ENCODE data around the gene SLC12A9. TPM values are rescaled to one million over a fixed set of nuclear protein-coding genes. Genes with fewer than 3 reads are reported as not detected.
"Not testable (repeated sequence)": the region's sequence is repeated elsewhere in the genome, so short reads cannot be mapped to it uniquely, and the experiment has no call there.

The SLC12A9 gene
- total and polyA plus RNA-seq, 3 experiments from 2014 or later: 9.5 to 29.1 (median 24.7) TPM

- not testable (repeated sequence) for H3K9me3 Mint-ChIP-seq; H3K36me3 Mint-ChIP-seq; H3K9me3 ChIP-seq (ENCODE audit: low read length); H3K4me1 ChIP-seq (ENCODE audit: insufficient read depth, low read length); H3K4me3 ChIP-seq (ENCODE audit: low read length); H3K27ac ChIP-seq (ENCODE audit: low read depth, low read length); H3K27ac Mint-ChIP-seq; DNase-seq; H3K4me3 Mint-ChIP-seq; H3K27me3 ChIP-seq (ENCODE audit: insufficient read depth, low read length, poor library complexity, severe bottlenecking); H3K36me3 ChIP-seq (ENCODE audit: insufficient read depth, low read length); H3K4me1 Mint-ChIP-seq
- H3K27me3 Mint-ChIP-seq: peaks cover 14 to 29% of the 10 kb centered on the region in 2 donors
- ChIA-PET CTCF (interaction anchor here (1.2 kb wide), 1 partner anchor 148 kb away, joined by 3 read pairs; no protein-coding TSS in a partner anchor), POLR2A (interaction anchor here (0.6 kb wide), 1 partner anchor 176 kb away, joined by 4 read pairs; no protein-coding TSS in a partner anchor)
Observed at GRCh38 chr7:100910443-100910842, 57.9 kb downstream of the SLC12A9 start.

GRCh38 chr7:100911484-100911883, 59.0 kb downstream of the SLC12A9 start:
- Histone ChIP-seq H3K4me3 (ENCODE audit: low read length) (no peak overlapping the region), H3K4me1 (ENCODE audit: insufficient read depth, low read length) (no peaks in the 10 kb centered on the region), H3K36me3 (ENCODE audit: insufficient read depth, low read length) (no peaks in the 10 kb centered on the region), H3K27ac (ENCODE audit: low read depth, low read length) (no peak overlapping the region), H3K27me3 (ENCODE audit: insufficient read depth, low read length, poor library complexity, severe bottlenecking) (no peaks in the 10 kb centered on the region), H3K9me3 (ENCODE audit: low read length) (no peaks in the 10 kb centered on the region)
- DNase-seq: no peak
- Mint-ChIP-seq H3K27me3 (peaks cover 14 to 32% of the 10 kb centered on the region in 2 donors), H3K4me3 (no peak overlapping the region), H3K4me1 (no peaks in the 10 kb centered on the region), H3K27ac (no peak overlapping the region), H3K9me3 (peaks cover 0 to 5% (median 0%) of the 10 kb centered on the region in 5 donors), H3K36me3 (no peaks in the 10 kb centered on the region)
- ChIA-PET POLR2A (no interaction called here), CTCF (no interaction called here)

- DNase-seq: no peak
- Mint-ChIP-seq H3K27me3 (peaks cover 19 to 44% of the 10 kb centered on the region in 2 donors), H3K4me1 (no peaks in the 10 kb centered on the region), H3K9me3 (no peaks in the 10 kb centered on the region), H3K4me3 (no peak overlapping the region), H3K36me3 (no peaks in the 10 kb centered on the region), H3K27ac (no peak overlapping the region)
- Histone ChIP-seq H3K4me3 (ENCODE audit: low read length) (no peak overlapping the region), H3K27me3 (ENCODE audit: insufficient read depth, low read length, poor library complexity, severe bottlenecking) (no peaks in the 10 kb centered on the region), H3K4me1 (ENCODE audit: insufficient read depth, low read length) (no peaks in the 10 kb centered on the region), H3K27ac (ENCODE audit: low read depth, low read length) (no peak overlapping the region), H3K36me3 (ENCODE audit: insufficient read depth, low read length) (no peaks in the 10 kb centered on the region), H3K9me3 (ENCODE audit: low read length) (no peaks in the 10 kb centered on the region)
- POLR2A ChIA-PET: no interaction called here
- CTCF ChIA-PET: no interaction called here
Observed at GRCh38 chr7:100914208-100914878, 61.8 kb downstream of the SLC12A9 start.

GRCh38 chr7:100914879-100915447, 62.5 kb downstream of the SLC12A9 start:
- no peaks in the 10 kb centered on the region for H3K4me1 Mint-ChIP-seq
- H3K27ac Mint-ChIP-seq: no peak overlapping the region
- H3K4me3 Mint-ChIP-seq: no peak overlapping the region
- Histone ChIP-seq H3K4me1 (ENCODE audit: insufficient read depth, low read length) (no peaks in the 10 kb centered on the region), H3K9me3 (ENCODE audit: low read length) (no peaks in the 10 kb centered on the region), H3K4me3 (ENCODE audit: low read length) (no peak overlapping the region), H3K27me3 (ENCODE audit: insufficient read depth, low read length, poor library complexity, severe bottlenecking) (no peaks in the 10 kb centered on the region), H3K27ac (ENCODE audit: low read depth, low read length) (no peak overlapping the region), H3K36me3 (ENCODE audit: insufficient read depth, low read length) (no peaks in the 10 kb centered on the region)
- ChIA-PET CTCF (no interaction called here), POLR2A (no interaction called here)
- H3K36me3 Mint-ChIP-seq: no peaks in the 10 kb centered on the region
- H3K27me3 Mint-ChIP-seq: peaks cover 18 to 48% of the 10 kb centered on the region in 2 donors
- no peaks in the 10 kb centered on the region for H3K9me3 Mint-ChIP-seq
- no peak for DNase-seq

Other genes with a start within 250 kb of the SLC12A9 start
- gene MOSPD3, start 240.2 kb upstream of the SLC12A9 start, total RNA-seq: 10 to 100 TPM; 16.2 to 16.3 TPM
- 29.7 TPM for gene MOSPD3, start 240.2 kb upstream of the SLC12A9 start, polyA plus RNA-seq
- gene TFR2, start 211.2 kb upstream of the SLC12A9 start, total RNA-seq: 10 to 100 TPM; 14.6 to 17.7 TPM
- gene TFR2, start 211.2 kb upstream of the SLC12A9 start, polyA plus RNA-seq: 2.7 TPM
- gene ACTL6B, start 196.3 kb upstream of the SLC12A9 start, total RNA-seq: not detected
- gene ACTL6B, start 196.3 kb upstream of the SLC12A9 start, polyA plus RNA-seq: not detected
- 100 to 1,000 TPM; 253 to 262 TPM for gene GNB2, start 179.0 kb upstream of the SLC12A9 start, total RNA-seq
- 62.9 TPM for gene GNB2, start 179.0 kb upstream of the SLC12A9 start, polyA plus RNA-seq
- 10 to 100 TPM; 51.4 to 54.7 TPM for gene GIGYF1, start 158.5 kb upstream of the SLC12A9 start, total RNA-seq
- 3.2 TPM for gene GIGYF1, start 158.5 kb upstream of the SLC12A9 start, polyA plus RNA-seq
- gene POP7, start 146.6 kb upstream of the SLC12A9 start, total RNA-seq: 10 to 100 TPM; 79.7 to 83.3 TPM
- 51.7 TPM for gene POP7, start 146.6 kb upstream of the SLC12A9 start, polyA plus RNA-seq
- under 1 TPM in 1 of 2 experiments, not detected in 1; 0.22 TPM for gene EPO, start 132.2 kb upstream of the SLC12A9 start, total RNA-seq
- gene EPO, start 132.2 kb upstream of the SLC12A9 start, polyA plus RNA-seq: not detected
- gene ZAN, start 119.1 kb upstream of the SLC12A9 start, total RNA-seq: not detected
- not detected for gene ZAN, start 119.1 kb upstream of the SLC12A9 start, polyA plus RNA-seq
- 1 to 10 TPM; 2.5 to 2.9 TPM for gene EPHB4, start 25.2 kb upstream of the SLC12A9 start, total RNA-seq
- gene EPHB4, start 25.2 kb upstream of the SLC12A9 start, polyA plus RNA-seq: not detected
- 10 to 100 TPM; 36.8 to 37.7 TPM for gene TRIP6, start 14.7 kb downstream of the SLC12A9 start, total RNA-seq
- gene TRIP6, start 14.7 kb downstream of the SLC12A9 start, polyA plus RNA-seq: 2.0 TPM
- gene SRRT, start 22.4 kb downstream of the SLC12A9 start, total RNA-seq: 100 to 1,000 TPM; 285 to 290 TPM
- 90.7 TPM for gene SRRT, start 22.4 kb downstream of the SLC12A9 start, polyA plus RNA-seq
- gene UFSP1, start 37.0 kb downstream of the SLC12A9 start, total RNA-seq: 1 to 10 TPM; 3.1 to 4.0 TPM
- gene UFSP1, start 37.0 kb downstream of the SLC12A9 start, polyA plus RNA-seq: 2.1 TPM
- gene ACHE, start 43.2 kb downstream of the SLC12A9 start, total RNA-seq: under 1 TPM in 1 of 2 experiments, not detected in 1; 0.20 TPM
- gene ACHE, start 43.2 kb downstream of the SLC12A9 start, polyA plus RNA-seq: 0.30 TPM
- not detected for gene MUC3A, start 96.8 kb downstream of the SLC12A9 start, total RNA-seq
- gene MUC3A, start 96.8 kb downstream of the SLC12A9 start, polyA plus RNA-seq: not detected
- gene MUC12, start 116.9 kb downstream of the SLC12A9 start, total RNA-seq: under 1 TPM in 1 of 2 experiments, not detected in 1; 0.35 TPM
- gene MUC12, start 116.9 kb downstream of the SLC12A9 start, polyA plus RNA-seq: 0.54 TPM
- gene MUC17, start 167.4 kb downstream of the SLC12A9 start, total RNA-seq: not detected
- not detected for gene MUC17, start 167.4 kb downstream of the SLC12A9 start, polyA plus RNA-seq
- gene TRIM56, start 232.8 kb downstream of the SLC12A9 start, total RNA-seq: 10 to 100 TPM; 29.1 to 31.9 TPM
- 22.0 TPM for gene TRIM56, start 232.8 kb downstream of the SLC12A9 start, polyA plus RNA-seq